Activated CD4-positive, alpha-beta T cell treated with anti-CD3 and anti-CD28 coated beads for 36 hours (primary cell): ENCODE results near the gene NPL. TPM values are rescaled to one million over a fixed set of nuclear protein-coding genes. Genes with fewer than 3 reads are reported as not detected.

ENCODE experiments used
- ATAC-seq: fragments of 200-7000 bp; cut with Tn5 transposase; one replicate; pipeline ENCODE4 v1.10.0; 2021; ENCODE audit warnings: mild to moderate bottlenecking, moderate library complexity
- CTCF ChIA-PET: fragments of 350-600 bp; sonication (Branson Sonifier 250); formaldehyde crosslinking; loops from one replicate; lab custom pipeline; 2021; ENCODE audit warnings: antibody characterized with exemption; lab: Charles Lee
- POLR2A ChIA-PET: fragments of 350-600 bp; sonication (Branson Sonifier 250); formaldehyde crosslinking; loops from one replicate; lab custom pipeline; 2021; ENCODE audit warnings: antibody characterized with exemption, inconsistent platforms; lab: Charles Lee
- DNase-seq: peaks from one replicate; pipeline ENCODE4 v3.0.0-alpha.2; 2020
- H3K27ac Mint-ChIP-seq: one replicate; pipeline ENCODE4 v1.8.0; 2021; ENCODE audit warnings: mixed read lengths
- H3K27me3 Mint-ChIP-seq: one replicate; pipeline ENCODE4 v1.8.0; 2021; ENCODE audit warnings: mixed read lengths
- H3K36me3 Mint-ChIP-seq: one replicate; pipeline ENCODE4 v1.8.0; 2021; ENCODE audit warnings: low read depth, mixed read lengths
- H3K4me1 Mint-ChIP-seq: one replicate; pipeline ENCODE4 v1.8.0; 2021; ENCODE audit warnings: mixed read lengths
- H3K4me3 Mint-ChIP-seq: one replicate; pipeline ENCODE4 v1.8.0; 2021; ENCODE audit warnings: mild to moderate bottlenecking, moderate library complexity, mixed read lengths
- H3K9me3 Mint-ChIP-seq: one replicate; pipeline ENCODE4 v1.8.0; 2021; ENCODE audit warnings: low read depth, mixed read lengths
- intact Hi-C, 2 experiments: fragments of 100-400 bp; cut with DNase I in 1 of 2; cut with micrococcal nuclease in 1 of 2; formaldehyde crosslinking; loops; one replicate each; pipeline versions ENCODE4 v1.14.2 to v1.15.1; 2022 to 2024; cut with DNase I, micrococcal nuclease
- total RNA-seq, 2 experiments: library from RNA; stranded (reverse); gene quantifications; one replicate each; pipeline ENCODE4 v1.2.3, GENCODE V29; 2021

Gene NPL
- total RNA-seq, 2 experiments from 2014 or later = 4.0 to 5.6 TPM

- peaks cover 7% of the 10 kb centered on the region for H3K9me3 Mint-ChIP-seq
- CTCF ChIA-PET = interaction anchor here (0.7 to 3.8 kb wide), 2 partner anchors 13 to 21 kb away, joined by 3 to 24 read pairs; no protein-coding TSS in a partner anchor
These were observed 27.0 kb upstream of the NPL start for GRCh38 chr1:182762536-182762935.

GRCh38 chr1:182764029-182764727, 25.4 kb upstream of the NPL start:
- no peak for DNase-seq
- intact Hi-C loops = no loop called here
- Mint-ChIP-seq H3K27ac (no peak overlapping the region), H3K4me3 (no peak overlapping the region), H3K36me3 (no peaks in the 10 kb centered on the region), H3K9me3 (peaks cover 7% of the 10 kb centered on the region), H3K27me3 (peaks cover 10% of the 10 kb centered on the region), H3K4me1 (no peaks in the 10 kb centered on the region)
- ChIA-PET POLR2A (no interaction called here), CTCF (interaction anchor here (0.8 to 3.8 kb wide), 4 partner anchors 8 to 169 kb away, joined by 3 to 24 read pairs (median 3); no protein-coding TSS in a partner anchor)
- ATAC-seq = no peak

More at GRCh38 chr1:182762536-182762935, 27.0 kb upstream of the NPL start:
- POLR2A ChIA-PET = no interaction called here
- no peak for ATAC-seq
- intact Hi-C loops = no loop called here
- Mint-ChIP-seq H3K27me3 (peaks cover 10% of the 10 kb centered on the region), H3K36me3 (no peaks in the 10 kb centered on the region), H3K4me3 (no peak overlapping the region), H3K27ac (no peak overlapping the region), H3K4me1 (no peaks in the 10 kb centered on the region)
- no peak for DNase-seq

- Mint-ChIP-seq H3K36me3 (no peaks in the 10 kb centered on the region), H3K27ac (no peak overlapping the region), H3K4me1 (no peaks in the 10 kb centered on the region), H3K9me3 (peaks cover 7% of the 10 kb centered on the region), H3K27me3 (peaks cover 13% of the 10 kb centered on the region), H3K4me3 (no peak overlapping the region)
- DNase-seq = no peak
- POLR2A ChIA-PET = no interaction called here
- CTCF ChIA-PET = interaction anchor here (0.8 to 3.8 kb wide), 2 partner anchors 18 to 164 kb away, joined by 3 to 24 read pairs; no protein-coding TSS in a partner anchor
- no peak for ATAC-seq
- intact Hi-C loops = no loop called here
These were observed 24.2 kb upstream of the NPL start for GRCh38 chr1:182765391-182765790.

GRCh38 chr1:182766050-182766449, 23.5 kb upstream of the NPL start:
- H3K36me3 Mint-ChIP-seq = no peaks in the 10 kb centered on the region
- H3K4me1 Mint-ChIP-seq = no peaks in the 10 kb centered on the region
- ChIA-PET POLR2A (no interaction called here), CTCF (no interaction called here)
- intact Hi-C loops = no loop called here
- no peak overlapping the region for H3K4me3 Mint-ChIP-seq
- DNase-seq (no peak), ATAC-seq (no peak)
- peaks cover 13% of the 10 kb centered on the region for H3K27me3 Mint-ChIP-seq
- H3K27ac Mint-ChIP-seq = no peak overlapping the region
- H3K9me3 Mint-ChIP-seq = peaks cover 7% of the 10 kb centered on the region

- Mint-ChIP-seq H3K4me1 (no peaks in the 10 kb centered on the region), H3K27ac (no peak overlapping the region), H3K27me3 (peaks cover 14% of the 10 kb centered on the region), H3K4me3 (no peak overlapping the region), H3K9me3 (no peaks in the 10 kb centered on the region), H3K36me3 (no peaks in the 10 kb centered on the region)
- no peak for DNase-seq
- ChIA-PET CTCF (interaction anchor here (1.3 kb wide), 1 partner anchor 17 kb away, joined by 3 read pairs; no protein-coding TSS in a partner anchor), POLR2A (no interaction called here)
- intact Hi-C loops = no loop called here
- no peak for ATAC-seq
These were observed 22.5 kb upstream of the NPL start for GRCh38 chr1:182766881-182767645.

GRCh38 chr1:182768963-182769362, 20.6 kb upstream of the NPL start:
- CTCF ChIA-PET = interaction anchor here (1.3 kb wide), 1 partner anchor 16 kb away, joined by 4 read pairs; no protein-coding TSS in a partner anchor
- H3K36me3 Mint-ChIP-seq = no peaks in the 10 kb centered on the region
- intact Hi-C loops = no loop called here

GRCh38 chr1:182770232-182770631, 19.3 kb upstream of the NPL start:
- intact Hi-C loops = no loop called here
- peaks cover 17% of the 10 kb centered on the region for H3K27me3 Mint-ChIP-seq
- ATAC-seq = no peak
- peaks cover 4% of the 10 kb centered on the region for H3K9me3 Mint-ChIP-seq
- POLR2A ChIA-PET = interaction anchor here (0.5 kb wide), 1 partner anchor 238 kb away, joined by 5 read pairs; no protein-coding TSS in a partner anchor
- H3K27ac Mint-ChIP-seq = no peak overlapping the region
- H3K36me3 Mint-ChIP-seq = no peaks in the 10 kb centered on the region
- H3K4me1 Mint-ChIP-seq = no peaks in the 10 kb centered on the region
- DNase-seq = no peak
- H3K4me3 Mint-ChIP-seq = no peak overlapping the region
- CTCF ChIA-PET = interaction anchor here (1.3 to 1.8 kb wide), 2 partner anchors 15 to 172 kb away, joined by 4 to 6 read pairs; no protein-coding TSS in a partner anchor

More at GRCh38 chr1:182768963-182769362, 20.6 kb upstream of the NPL start:
- POLR2A ChIA-PET = no interaction called here
- ATAC-seq = no peak
- Mint-ChIP-seq H3K27me3 (peaks cover 19% of the 10 kb centered on the region), H3K4me3 (no peak overlapping the region), H3K9me3 (peaks cover 2% of the 10 kb centered on the region), H3K4me1 (no peaks in the 10 kb centered on the region), H3K27ac (no peak overlapping the region)
- no peak for DNase-seq

- Mint-ChIP-seq H3K36me3 (no peaks in the 10 kb centered on the region), H3K4me3 (no peak overlapping the region), H3K27me3 (peaks cover 13% of the 10 kb centered on the region), H3K9me3 (peaks cover 4% of the 10 kb centered on the region), H3K4me1 (no peaks in the 10 kb centered on the region), H3K27ac (no peak overlapping the region)
- DNase-seq (no peak), ATAC-seq (no peak)
- intact Hi-C loops = no loop called here
- ChIA-PET CTCF (interaction anchor here (0.9 to 1.8 kb wide), 5 partner anchors 8 to 205 kb away, joined by 3 to 6 read pairs (median 3); no protein-coding TSS in a partner anchor), POLR2A (no interaction called here)
These were observed 18.2 kb upstream of the NPL start for GRCh38 chr1:182771187-182771984.

GRCh38 chr1:182777386-182777785, 12.2 kb upstream of the NPL start:
- Mint-ChIP-seq H3K27ac (no peak overlapping the region), H3K36me3 (no peaks in the 10 kb centered on the region), H3K27me3 (peaks cover 7% of the 10 kb centered on the region), H3K9me3 (peaks cover 4% of the 10 kb centered on the region), H3K4me3 (no peak overlapping the region), H3K4me1 (peaks cover 3% of the 10 kb centered on the region)
- CTCF ChIA-PET = no interaction called here
- ATAC-seq (no peak), DNase-seq (no peak)
- POLR2A ChIA-PET = no interaction called here
- intact Hi-C loops = no loop called here

GRCh38 chr1:182778862-182779261, 10.7 kb upstream of the NPL start:
- intact Hi-C loops = no loop called here
- CTCF ChIA-PET = no interaction called here

GRCh38 chr1:182779530-182779929, 10.0 kb upstream of the NPL start:
- H3K9me3 Mint-ChIP-seq = no peaks in the 10 kb centered on the region
- intact Hi-C loops = no loop called here
- ATAC-seq (no peak), DNase-seq (no peak)
- H3K4me3 Mint-ChIP-seq = no peak overlapping the region
- no peaks in the 10 kb centered on the region for H3K27me3 Mint-ChIP-seq
- CTCF ChIA-PET = interaction anchor here (14.1 kb wide), 1 partner anchor 182 kb away, joined by 772 read pairs; the partner anchor contains the start of genes RGS16 and RNASEL
- POLR2A ChIA-PET = no interaction called here
- peaks cover 3% of the 10 kb centered on the region for H3K4me1 Mint-ChIP-seq
- H3K27ac Mint-ChIP-seq = no peak overlapping the region
- no peaks in the 10 kb centered on the region for H3K36me3 Mint-ChIP-seq

More at GRCh38 chr1:182778862-182779261, 10.7 kb upstream of the NPL start:
- H3K27me3 Mint-ChIP-seq = peaks cover 5% of the 10 kb centered on the region
- no peaks in the 10 kb centered on the region for H3K36me3 Mint-ChIP-seq
- ATAC-seq (no peak), DNase-seq (no peak)
- no peak overlapping the region for H3K27ac Mint-ChIP-seq
- H3K9me3 Mint-ChIP-seq = peaks cover 2% of the 10 kb centered on the region
- POLR2A ChIA-PET = no interaction called here
- H3K4me1 Mint-ChIP-seq = peaks cover 3% of the 10 kb centered on the region
- no peak overlapping the region for H3K4me3 Mint-ChIP-seq
